Pancreas (tissue), 10 donors: ENCODE measurements around the gene KMT2A. TPM values are rescaled to one million over a fixed set of nuclear protein-coding genes. Genes with fewer than 3 reads are reported as not detected.

Source experiments
- ATAC-seq, 4 donors: fragments of 200-7000 bp; cut with Tn5 transposase; one replicate each; pipeline versions ENCODE4 v1.8.0 to v1.9.1; 2020; ENCODE audit warnings: mild to moderate bottlenecking in 4 of 4, moderate library complexity in 4 of 4
- DNase-seq, 6 donors: peaks; one replicate each; pipeline ENCODE4 v3.0.0-alpha.2; 2020
- FAIRE-seq: peaks from 2 replicates; lab custom pipeline; 2012; peaks lifted over from hg19 to GRCh38; lab: Jason Lieb, UNC
- H3K27ac ChIP-seq, 4 donors: fragments of 200-600 bp; sonication (generic); 1 replicate in 3 of 4; 2 replicates in 1 of 4; pipeline versions ENCODE4 v1.5.0 to v1.8.0; 2020
- H3K27me3 ChIP-seq, 4 donors: fragments of 200-600 bp; one replicate each; pipeline ENCODE4 v1.8.0; 2021
- H3K36me3 ChIP-seq, 3 donors: fragments of 200-600 bp; sonication (generic) in 1 of 3; one replicate each; pipeline versions ENCODE4 v1.5.0 to v1.8.0; 2020 to 2021
- H3K4me1 ChIP-seq, 3 donors: fragments of 200-600 bp; one replicate each; pipeline ENCODE4 v1.8.0; 2021
- H3K4me3 ChIP-seq, 4 donors: fragments of 200-600 bp; sonication (generic) in 2 of 4; one replicate each; pipeline versions ENCODE4 v1.5.0 to v1.8.0; 2020 to 2021
- H3K9me3 ChIP-seq, 4 donors: fragments of 200-600 bp; one replicate each; pipeline ENCODE4 v1.8.0; 2021
- WGBS, 2 donors: extraction: QIAGEN DNeasy Blood & Tissue Kit; methylation state at CpG; one replicate each; pipeline ENCODE4 v1.1.7; 2013; 5-methylcytosine and 5-hydroxymethylcytosine counted together
- intact Hi-C, 3 donors: fragments of 100-400 bp; cut with DNase I; formaldehyde crosslinking; loops; one replicate each; pipeline versions ENCODE4 v1.11.1 to v1.14.2; 2022
- polyA plus RNA-seq, 2 donors: library from polyadenylated mRNA; stranded (reverse); fragments of 200-250 nt; gene quantifications; one replicate each; pipeline ENCODE4 v1.2.3, GENCODE V29; 2013
- total RNA-seq, 6 donors: library from RNA; stranded (reverse); fragmentation: NEBNext Ultra II Directional in 4 of 6; extraction: Animal tissue kit (Norgen Biotek cat#: 25700) in 4 of 6; gene quantifications; one replicate each; pipeline versions ENCODE4 v1.2.1 to v1.2.4, GENCODE V29; 2021 to 2023
- TF ChIP-seq, protein P1 (sequence below), 4 donors: fragments of 200-600 bp; sonication (generic) in 3 of 4; IDR thresholded peaks; one replicate each; pipeline versions ENCODE4 v1.5.0 to v1.8.0; 2021; ENCODE audit warnings: antibody characterized with exemption in 4 of 4
- donor health status: healthy with polysubstance abuse.
- donor health status: DM: no; HTN: no; CAD: no; lungs with moderate emphysema.
- donor health status: DM: no; HTN: no; CAD: no.
- donor health status: control.
- donor health status: control.
- donor health status: Bipolar disorder and iron deficiency.
- donor health status: DM: yes; HTN: yes; CAD: no.
- donor health status: DM: no; HTN: no; CAD: no.
- donor health status: DM: no; HTN: no; CAD: no.
- donor health status: DM: yes; HTN: yes; CAD: no.

KMT2A gene
- total and polyA plus RNA-seq, 8 donors = 13.9 to 46.3 (median 32.4) TPM

DNA sequence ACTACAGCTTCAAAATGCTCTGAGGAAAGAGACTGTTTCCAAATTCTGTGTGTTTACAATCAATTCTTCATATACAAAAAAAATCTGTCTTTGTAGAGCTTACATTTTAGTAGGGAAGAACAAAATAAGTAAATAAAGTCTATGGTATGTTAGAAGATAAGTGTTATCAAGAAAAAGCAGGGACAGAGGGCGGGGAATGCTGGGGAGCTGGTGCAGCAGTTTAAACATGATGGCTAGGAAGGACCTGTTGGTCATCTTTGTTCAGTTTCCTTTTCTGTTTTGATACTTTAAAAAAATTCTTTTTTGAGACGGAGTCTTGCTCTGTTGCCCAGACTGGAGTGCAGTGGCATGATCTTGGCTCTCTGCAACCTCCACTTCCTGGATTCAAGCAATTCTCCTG, 110.8 kb downstream of the KMT2A start:
- H3K4me1 ChIP-seq = no peaks in the 10 kb centered on the region
- H3K9me3 ChIP-seq = no peaks in the 10 kb centered on the region
- peaks cover 0 to 12% (median under 1%) of the 10 kb centered on the region in 3 donors for H3K36me3 ChIP-seq
- 79 to 88% methylated on average over 2 of the region's 2 CpGs for WGBS, 2 donors
- intact Hi-C loops = no loop called here
- ATAC-seq (no peak), DNase-seq (no peak), FAIRE-seq (no peak)
- no peaks in the 10 kb centered on the region for H3K27me3 ChIP-seq
- TF ChIP-seq, protein P1, sequence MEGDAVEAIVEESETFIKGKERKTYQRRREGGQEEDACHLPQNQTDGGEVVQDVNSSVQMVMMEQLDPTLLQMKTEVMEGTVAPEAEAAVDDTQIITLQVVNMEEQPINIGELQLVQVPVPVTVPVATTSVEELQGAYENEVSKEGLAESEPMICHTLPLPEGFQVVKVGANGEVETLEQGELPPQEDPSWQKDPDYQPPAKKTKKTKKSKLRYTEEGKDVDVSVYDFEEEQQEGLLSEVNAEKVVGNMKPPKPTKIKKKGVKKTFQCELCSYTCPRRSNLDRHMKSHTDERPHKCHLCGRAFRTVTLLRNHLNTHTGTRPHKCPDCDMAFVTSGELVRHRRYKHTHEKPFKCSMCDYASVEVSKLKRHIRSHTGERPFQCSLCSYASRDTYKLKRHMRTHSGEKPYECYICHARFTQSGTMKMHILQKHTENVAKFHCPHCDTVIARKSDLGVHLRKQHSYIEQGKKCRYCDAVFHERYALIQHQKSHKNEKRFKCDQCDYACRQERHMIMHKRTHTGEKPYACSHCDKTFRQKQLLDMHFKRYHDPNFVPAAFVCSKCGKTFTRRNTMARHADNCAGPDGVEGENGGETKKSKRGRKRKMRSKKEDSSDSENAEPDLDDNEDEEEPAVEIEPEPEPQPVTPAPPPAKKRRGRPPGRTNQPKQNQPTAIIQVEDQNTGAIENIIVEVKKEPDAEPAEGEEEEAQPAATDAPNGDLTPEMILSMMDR (IDR thresholded peaks at IDR 0.05) = no peak
- H3K27ac ChIP-seq = no peak overlapping the region
- H3K4me3 ChIP-seq = no peak overlapping the region

- Histone ChIP-seq H3K27me3 (no peaks in the 10 kb centered on the region), H3K4me3 (no peak overlapping the region), H3K9me3 (no peaks in the 10 kb centered on the region), H3K27ac (no peak overlapping the region), H3K4me1 (no peaks in the 10 kb centered on the region), H3K36me3 (peaks cover 0 to 12% (median 9%) of the 10 kb centered on the region in 3 donors)
- TF ChIP-seq, protein P1 (IDR thresholded peaks at IDR 0.05) = no peak
- ATAC-seq (no peak), DNase-seq (no peak), FAIRE-seq (no peak)
- intact Hi-C loops = no loop called here
- 85% methylated on average over 4 of the region's 4 CpGs for WGBS, 2 donors
Measured at GRCh38 chr11:118552341-118552740, 116.0 kb downstream of the KMT2A start.

DNA sequence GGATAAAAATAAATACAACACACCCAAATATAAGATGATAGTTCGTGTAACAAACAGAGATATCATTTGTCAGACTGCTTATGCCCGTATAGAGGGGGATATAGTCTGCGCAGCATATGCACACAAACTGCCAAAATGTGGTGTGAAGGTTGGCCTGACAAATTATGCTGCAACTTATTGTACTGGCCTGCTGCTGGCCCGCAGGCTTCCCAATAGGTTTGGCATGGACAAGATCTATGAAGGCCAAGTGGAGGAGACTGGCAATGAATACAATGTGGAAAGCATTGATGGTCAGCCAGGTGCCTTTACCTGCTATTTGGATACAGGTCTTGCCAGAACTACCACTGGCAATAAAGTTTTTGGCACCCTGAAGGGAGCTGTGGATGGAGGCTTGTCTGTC, 124.5 kb downstream of the KMT2A start:
- WGBS, 2 donors = 88 to 94% methylated on average over 4 of the region's 4 CpGs
- Histone ChIP-seq H3K4me3 (no peak overlapping the region), H3K27ac (no peak overlapping the region), H3K4me1 (no peaks in the 10 kb centered on the region), H3K36me3 (peaks cover 0 to 5% (median 3%) of the 10 kb centered on the region in 3 donors), H3K27me3 (no peaks in the 10 kb centered on the region), H3K9me3 (no peaks in the 10 kb centered on the region)
- FAIRE-seq (no peak), ATAC-seq (no peak), DNase-seq (no peak)
- intact Hi-C loops = no loop called here
- TF ChIP-seq, protein P1 (IDR thresholded peaks at IDR 0.05) = no peak

DNA sequence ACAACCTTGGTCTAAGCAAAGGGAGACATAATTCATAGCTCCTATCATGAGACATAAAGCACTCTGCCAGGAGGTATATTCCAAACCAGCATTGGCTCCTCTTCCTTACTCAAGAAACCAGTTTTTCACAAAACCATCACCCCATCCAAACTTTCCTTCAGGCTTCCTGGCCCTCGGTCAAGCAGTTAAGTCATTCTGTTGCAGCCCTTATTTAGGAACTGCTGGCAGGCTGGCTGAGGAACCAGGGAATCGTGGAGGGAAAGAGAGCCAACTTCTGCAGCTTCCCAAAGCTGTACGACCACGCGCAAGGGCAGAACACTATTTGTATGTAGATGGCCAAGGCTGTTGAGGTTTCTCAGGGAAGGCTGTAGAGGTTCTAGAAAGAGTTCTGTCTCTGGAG, 128.8 kb downstream of the KMT2A start:
- 26 to 40% methylated on average over 5 of the region's 5 CpGs for WGBS, 2 donors
- ATAC-seq = peak in 3 of 4 donors; percentile 4 to 17 (median 4)

GRCh38 chr11:118569670-118570069, 133.4 kb downstream of the KMT2A start:
- Histone ChIP-seq H3K4me1 (peaks cover 6 to 16% (median 6%) of the 10 kb centered on the region in 3 donors), H3K9me3 (no peaks in the 10 kb centered on the region), H3K27ac (no peak overlapping the region), H3K27me3 (no peaks in the 10 kb centered on the region), H3K4me3 (no peak overlapping the region), H3K36me3 (no peaks in the 10 kb centered on the region)
- TF ChIP-seq, protein P1 (IDR thresholded peaks at IDR 0.05) = no peak
- intact Hi-C loops = no loop called here
- 74 to 86% methylated on average over 2 of the region's 2 CpGs for WGBS, 2 donors
- FAIRE-seq (no peak), DNase-seq (no peak), ATAC-seq (no peak)

More for the DNA sequence above, 128.8 kb downstream of the KMT2A start:
- DNase-seq = no peak
- Histone ChIP-seq H3K27me3 (no peaks in the 10 kb centered on the region), H3K36me3 (no peaks in the 10 kb centered on the region), H3K4me1 (no peaks in the 10 kb centered on the region), H3K4me3 (peak overlapping the region in 2 of 4 donors; percentile 55 to 64), H3K27ac (no peak overlapping the region), H3K9me3 (no peaks in the 10 kb centered on the region)
- no peak for FAIRE-seq
- intact Hi-C loops = no loop called here
- TF ChIP-seq, protein P1 (IDR thresholded peaks at IDR 0.05) = no peak
